PC-3 (cell line): ENCODE data around the gene CELF5. TPM values are rescaled to one million over a fixed set of nuclear protein-coding genes. Genes with fewer than 3 reads are reported as not detected.

Source experiments
- ATAC-seq: fragments of 200-7000 bp; cut with Tn5 transposase; 2 replicates; pipeline ENCODE4 v1.9.1; 2020; ENCODE audit warnings: mild to moderate bottlenecking, moderate library complexity
- BruUV-seq: library from RNA; stranded (reverse); fragments of 400-500 nt; replicated peaks from 2 replicates; lab custom pipeline; 2021; lab: Mats Ljungman, UMichigan
- CTCF ChIA-PET: fragments of 300-600 bp; sonication (Branson Sonifier 250); formaldehyde crosslinking; loops from one replicate; lab custom pipeline; 2022; ENCODE audit warnings: antibody characterized with exemption; lab: Charles Lee
- POLR2A ChIA-PET: fragments of 300-600 bp; sonication (Branson Sonifier 250); formaldehyde crosslinking; loops from one replicate; lab custom pipeline; 2022; ENCODE audit warnings: antibody characterized with exemption; ENCODE audit not compliant: unreplicated experiment; lab: Charles Lee
- DNase-seq: peaks from one replicate; pipeline ENCODE4 v3.0.0-alpha.2; 2015
- H2AFZ ChIP-seq: fragments of 300-600 bp; sonication (generic); 2 replicates; pipeline ENCODE4 v1.6.0; 2016; ENCODE audit warnings: antibody characterized with exemption, low read length
- H3F3A ChIP-seq: fragments of 300-600 bp; sonication (generic); one replicate; pipeline ENCODE4 v1.6.0; 2017; ENCODE audit warnings: antibody characterized with exemption, low read length, control low read depth, mild to moderate bottlenecking; ENCODE audit not compliant: unreplicated experiment
- H3K27ac ChIP-seq: fragments of 300-600 bp; sonication (generic); 2 replicates; pipeline ENCODE4 v1.5.1; 2016; ENCODE audit warnings: mild to moderate bottlenecking, low read length
- H3K27me3 ChIP-seq: fragments of 300-600 bp; sonication (generic); 2 replicates; pipeline ENCODE4 v1.6.1; 2016; ENCODE audit warnings: low read length, mixed read lengths
- H3K36me3 ChIP-seq: fragments of 300-600 bp; sonication (generic); 2 replicates; pipeline ENCODE4 v1.6.1; 2016; ENCODE audit warnings: low read depth, mixed run types, low read length, mixed read lengths
- H3K4me1 ChIP-seq: fragments of 300-600 bp; sonication (generic); 2 replicates; pipeline ENCODE4 v1.5.1; 2016; ENCODE audit warnings: low read length; ENCODE audit not compliant: insufficient read depth
- H3K4me2 ChIP-seq: fragments of 300-600 bp; sonication (generic); 2 replicates; pipeline ENCODE4 v1.6.0; 2016; ENCODE audit warnings: low read length
- H3K4me3 ChIP-seq: fragments of 300-600 bp; sonication (generic); 2 replicates; pipeline ENCODE4 v1.5.1; 2016; ENCODE audit warnings: mild to moderate bottlenecking, low read length, mixed read lengths
- H3K79me2 ChIP-seq: fragments of 300-600 bp; sonication (generic); 2 replicates; pipeline ENCODE4 v1.6.1; 2017; ENCODE audit warnings: low read length, mixed read lengths
- H3K9ac ChIP-seq: fragments of 300-600 bp; sonication (generic); 2 replicates; pipeline ENCODE4 v1.6.0; 2016; ENCODE audit warnings: mild to moderate bottlenecking, low read length
- H3K9me2 ChIP-seq: fragments of 300-600 bp; sonication (generic); replicated peaks from 2 replicates; pipeline ENCODE4 v1.6.1; 2016; ENCODE audit warnings: mixed run types, low read length, mixed read lengths
- H3K9me3 ChIP-seq: fragments of 300-600 bp; sonication (generic); 2 replicates; pipeline ENCODE4 v1.6.1; 2016; ENCODE audit warnings: low read length, mixed read lengths
- H4K20me1 ChIP-seq: fragments of 300-600 bp; sonication (generic); 2 replicates; pipeline ENCODE4 v1.6.1; 2016; ENCODE audit warnings: low read length, mixed read lengths
- CTCF ChIP-seq: fragments of 300-600 bp; sonication (generic); conservative IDR thresholded peaks from 2 replicates; pipeline ENCODE4 v1.5.1; 2017; ENCODE audit warnings: antibody characterized with exemption, low read depth, mild to moderate bottlenecking, low read length
- EZH2 ChIP-seq: fragments of 300-600 bp; sonication (generic); IDR thresholded peaks from one replicate; pipeline ENCODE4 v1.6.1; 2017; ENCODE audit warnings: antibody characterized with exemption, mild to moderate bottlenecking, low read length; ENCODE audit not compliant: unreplicated experiment
- EZH2phosphoT487 ChIP-seq: fragments of 300-600 bp; sonication (generic); IDR thresholded peaks from 2 replicates; pipeline ENCODE4 v1.6.1; 2018; ENCODE audit warnings: mild to moderate bottlenecking, antibody characterized with exemption, low read length, borderline replicate concordance
- intact Hi-C: fragments of 100-400 bp; cut with micrococcal nuclease; formaldehyde crosslinking; loops from 2 replicates; pipeline ENCODE4 v1.9.0; 2023
- total RNA-seq: library from RNA; depleted of rRNA; stranded (reverse); fragments of >200 nt; gene quantifications from 2 replicates; pipeline ENCODE4 v1.2.3, GENCODE V29; 2014

Gene CELF5
- total RNA-seq, 1 experiment from 2014 or later = 0.44 TPM

DNA sequence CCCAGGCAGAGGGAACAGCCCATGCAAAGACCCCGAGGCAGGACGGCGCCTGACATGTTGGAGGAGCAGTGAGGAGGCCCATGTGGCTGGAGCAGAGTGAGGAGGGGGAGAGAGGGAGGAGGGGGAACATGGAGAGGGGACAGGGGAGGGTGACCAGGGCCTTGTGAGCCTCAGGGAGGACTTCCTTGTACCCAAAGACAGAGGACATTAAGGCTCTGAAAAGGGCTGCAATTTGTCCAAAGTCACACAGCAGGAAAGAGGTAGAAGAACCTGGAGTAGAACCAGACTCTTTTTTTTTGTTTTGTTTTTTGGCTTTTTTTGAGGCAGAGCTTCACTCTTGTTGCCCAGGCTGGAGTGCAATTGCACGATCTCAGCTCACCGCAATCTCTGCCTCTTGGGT, 67.2 kb downstream of the CELF5 start:
- H3K9ac ChIP-seq = no peak overlapping the region
- H3F3A ChIP-seq = no peaks in the 10 kb centered on the region
- no peaks in the 10 kb centered on the region for H3K4me1 ChIP-seq
- no TSS peak for BruUV-seq
- POLR2A ChIA-PET = no interaction called here
- DNase-seq = no peak
- no peaks in the 10 kb centered on the region for H4K20me1 ChIP-seq
- TF ChIP-seq EZH2phosphoT487 (no peak), CTCF (no peak), EZH2 (no peak)
- H3K27me3 ChIP-seq = no peaks in the 10 kb centered on the region
- H2AFZ ChIP-seq = no peak overlapping the region
- CTCF ChIA-PET = no interaction called here
- ATAC-seq = no peak
- H3K4me2 ChIP-seq = no peak overlapping the region
- H3K9me2 ChIP-seq = no peaks in the 10 kb centered on the region
- no peaks in the 10 kb centered on the region for H3K79me2 ChIP-seq
- no peak overlapping the region for H3K4me3 ChIP-seq
- H3K36me3 ChIP-seq = no peaks in the 10 kb centered on the region
- intact Hi-C loops = no loop called here
- H3K27ac ChIP-seq = no peak overlapping the region
- H3K9me3 ChIP-seq = no peaks in the 10 kb centered on the region

- no peaks in the 10 kb centered on the region for H3K9me2 ChIP-seq
- H3K79me2 ChIP-seq = no peaks in the 10 kb centered on the region
- CTCF ChIA-PET = no interaction called here
- H3K36me3 ChIP-seq = no peaks in the 10 kb centered on the region
- no TSS peak for BruUV-seq
- no peaks in the 10 kb centered on the region for H3K27me3 ChIP-seq
- intact Hi-C loops = no loop called here
- POLR2A ChIA-PET = no interaction called here
- no peaks in the 10 kb centered on the region for H3F3A ChIP-seq
- DNase-seq = no peak
- H3K9me3 ChIP-seq = no peaks in the 10 kb centered on the region
- H3K9ac ChIP-seq = no peak overlapping the region
- no peak for TF ChIP-seq EZH2
- H3K4me2 ChIP-seq = no peak overlapping the region
- H4K20me1 ChIP-seq = no peaks in the 10 kb centered on the region
- no peak overlapping the region for H3K4me3 ChIP-seq
- no peaks in the 10 kb centered on the region for H3K4me1 ChIP-seq
- no peak overlapping the region for H2AFZ ChIP-seq
- H3K27ac ChIP-seq = no peak overlapping the region
- no peak for ATAC-seq
These were observed 68.6 kb downstream of the CELF5 start for GRCh38 chr19:3292958-3293529.

DNA sequence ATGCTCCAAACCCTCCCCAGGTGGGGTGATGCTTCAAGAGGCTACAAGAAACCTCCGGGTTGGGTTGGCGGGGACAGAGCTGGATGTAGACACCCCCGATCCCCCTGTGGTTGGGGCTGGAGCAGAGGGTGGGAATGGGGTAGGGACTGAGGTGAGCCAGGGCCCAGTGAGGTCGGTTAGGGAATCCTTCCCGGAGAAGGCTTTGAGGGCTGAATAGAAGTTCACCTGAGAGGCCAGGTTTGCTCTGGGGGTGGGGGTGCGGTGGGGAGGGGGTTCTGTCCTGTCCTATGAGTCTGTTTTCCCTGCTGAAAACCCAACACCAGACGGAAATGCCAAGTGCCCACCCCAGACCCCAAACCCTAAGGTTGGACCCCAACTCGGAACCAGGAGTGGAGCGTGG, 69.1 kb downstream of the CELF5 start:
- ATAC-seq (no peak), DNase-seq (no peak)
- no peaks in the 10 kb centered on the region for H3K9me3 ChIP-seq
- H3K36me3 ChIP-seq = no peaks in the 10 kb centered on the region
- intact Hi-C loops = no loop called here
- H3K4me1 ChIP-seq = no peaks in the 10 kb centered on the region
- H3K9ac ChIP-seq = no peak overlapping the region
- H2AFZ ChIP-seq = no peak overlapping the region
- H3K4me2 ChIP-seq = no peak overlapping the region
- TF ChIP-seq CTCF (no peak), EZH2phosphoT487 (no peak), EZH2 (no peak)
- no peaks in the 10 kb centered on the region for H3F3A ChIP-seq
- no peaks in the 10 kb centered on the region for H3K79me2 ChIP-seq
- BruUV-seq = no TSS peak
- H4K20me1 ChIP-seq = no peaks in the 10 kb centered on the region
- no peak overlapping the region for H3K4me3 ChIP-seq
- ChIA-PET CTCF (no interaction called here), POLR2A (no interaction called here)
- no peaks in the 10 kb centered on the region for H3K27me3 ChIP-seq
- H3K9me2 ChIP-seq = no peaks in the 10 kb centered on the region
- H3K27ac ChIP-seq = no peak overlapping the region
